ENCODE measurements around the gene THYN1.
"Not testable (repeated sequence)": the region's sequence is repeated elsewhere in the genome, so short reads cannot be mapped to it uniquely, and the experiment has no call there.

THYN1 gene

GRCh38 chr11:134253188-134253993 is at the start of gene THYN1, which contains the start of gene ACAD8:
TSS of gene THYN1 (minus strand) at chr11:134253352. CDS start at chr11:134252882, 470 bp downstream.
TSS of gene ACAD8 (plus strand) at chr11:134253568. CDS start at chr11:134253601, 33 bp downstream.
- DNase-seq = peak; percentile 99

- DNase-seq = no peak
Measured at GRCh38 chr11:134294664-134295063, 41.5 kb upstream of the THYN1 start.

GRCh38 chr11:134293119-134294113 is 40.3 kb upstream of the THYN1 start:
- no peak for DNase-seq

- DNase-seq = no peak
Measured at GRCh38 chr11:134292661-134293060, 39.5 kb upstream of the THYN1 start.

- DNase-seq = no peak
Measured at GRCh38 chr11:134291196-134291595, 38.0 kb upstream of the THYN1 start.

- no peak for DNase-seq
Measured at GRCh38 chr11:134290646-134291045, 37.5 kb upstream of the THYN1 start.

GRCh38 chr11:134289789-134290188 is 36.6 kb upstream of the THYN1 start:
- no peak for DNase-seq

GRCh38 chr11:134289167-134289566 is 36.0 kb upstream of the THYN1 start:
- DNase-seq = no peak

GRCh38 chr11:134288486-134288885 is 35.3 kb upstream of the THYN1 start:
- DNase-seq = no peak

GRCh38 chr11:134287561-134287960 is 34.4 kb upstream of the THYN1 start:
- DNase-seq = no peak

GRCh38 chr11:134284349-134284748 is 31.2 kb upstream of the THYN1 start:
- not testable (repeated sequence) for DNase-seq

GRCh38 chr11:134283461-134284230 is 30.5 kb upstream of the THYN1 start:
- DNase-seq = no peak

GRCh38 chr11:134282121-134283045 is 29.2 kb upstream of the THYN1 start:
- DNase-seq = no peak

- not testable (repeated sequence) for DNase-seq
Measured at GRCh38 chr11:134281635-134282034, 28.5 kb upstream of the THYN1 start.

GRCh38 chr11:134278356-134278755 is 25.2 kb upstream of the THYN1 start:
- DNase-seq = no peak

GRCh38 chr11:134277183-134278001 is 24.2 kb upstream of the THYN1 start:
- no peak for DNase-seq

GRCh38 chr11:134276396-134277182 is 23.4 kb upstream of the THYN1 start:
- DNase-seq = no peak

- DNase-seq = no peak
Measured at GRCh38 chr11:134275534-134276395, 22.6 kb upstream of the THYN1 start, which contains the start of gene GLB1L3. TSS of gene GLB1L3 (plus strand) at chr11:134276379. CDS start at chr11:134276741, 362 bp downstream.

GRCh38 chr11:134275188-134275533 is 22.0 kb upstream of the THYN1 start:
- DNase-seq = no peak
